Loucy (cell line): Measurements from ENCODE around the gene B4GALNT3.

ENCODE experiments used
- H2AFZ ChIP-seq: fragments of 200-600 bp; sonication (generic); 2 replicates; pipeline ENCODE4 v1.6.0; 2016; ENCODE audit warnings: antibody characterized with exemption, mild to moderate bottlenecking, low read length, moderate library complexity
- H3F3A ChIP-seq: fragments of 200-600 bp; 2 replicates; pipeline ENCODE4 v1.6.0; 2016; ENCODE audit warnings: antibody characterized with exemption, low read depth, mild to moderate bottlenecking
- H3K27me3 ChIP-seq: fragments of 200-600 bp; sonication (generic); 2 replicates; pipeline ENCODE4 v1.6.1; 2014; ENCODE audit warnings: low read length, mild to moderate bottlenecking; ENCODE audit not compliant: insufficient read depth, poor library complexity, severe bottlenecking
- H3K36me3 ChIP-seq: fragments of 200-600 bp; sonication (generic); 2 replicates; pipeline ENCODE4 v1.6.1; 2016; ENCODE audit warnings: low read length; ENCODE audit not compliant: insufficient read depth
- H3K4me1 ChIP-seq: fragments of 200-600 bp; sonication (generic); 2 replicates; pipeline ENCODE4 v1.5.1; 2014; ENCODE audit warnings: low read length, mild to moderate bottlenecking; ENCODE audit not compliant: insufficient read depth, poor library complexity, severe bottlenecking
- H3K4me2 ChIP-seq: fragments of 200-600 bp; sonication (generic); 2 replicates; pipeline ENCODE4 v1.6.0; 2014; ENCODE audit warnings: antibody characterized with exemption, low read length, low read depth, mild to moderate bottlenecking; ENCODE audit not compliant: poor library complexity, severe bottlenecking
- H3K4me3 ChIP-seq: fragments of 200-600 bp; sonication (generic); 2 replicates; pipeline ENCODE4 v1.5.1; 2014; ENCODE audit warnings: low read length, mild to moderate bottlenecking, mixed read lengths; ENCODE audit not compliant: poor library complexity, severe bottlenecking
- H3K79me2 ChIP-seq: fragments of 200-600 bp; sonication (generic); 2 replicates; pipeline ENCODE4 v1.6.1; 2014; ENCODE audit warnings: low read length; ENCODE audit not compliant: insufficient read depth
- H3K9ac ChIP-seq: fragments of 200-600 bp; sonication (generic); 2 replicates; pipeline ENCODE4 v1.6.0; 2014; ENCODE audit warnings: mild to moderate bottlenecking, low read depth, low read length, moderate library complexity; ENCODE audit not compliant: poor library complexity, severe bottlenecking
- H3K9me2 ChIP-seq: fragments of 200-600 bp; sonication (generic); replicated peaks from 2 replicates; pipeline ENCODE4 v1.6.1; 2016; ENCODE audit warnings: low read depth, low read length, mixed read lengths
- H3K9me3 ChIP-seq: fragments of 200-600 bp; sonication (generic); 2 replicates; pipeline ENCODE4 v1.6.1; 2014; ENCODE audit warnings: mild to moderate bottlenecking, antibody characterized with exemption, low read length, low read depth; ENCODE audit not compliant: insufficient read depth
- H4K20me1 ChIP-seq: fragments of 200-600 bp; sonication (generic); 2 replicates; pipeline ENCODE4 v1.6.0; 2014; ENCODE audit warnings: antibody characterized with exemption, low read length, mild to moderate bottlenecking; ENCODE audit not compliant: insufficient read depth, poor library complexity, severe bottlenecking
- CTCF ChIP-seq: fragments of 200-600 bp; sonication (generic); conservative IDR thresholded peaks from 2 replicates; pipeline ENCODE4 v1.5.1; 2014; ENCODE audit warnings: mild to moderate bottlenecking, antibody characterized with exemption, low read length
- EZH2phosphoT487 ChIP-seq: fragments of 200-600 bp; IDR thresholded peaks from 2 replicates; pipeline ENCODE4 v1.6.1; 2018; ENCODE audit warnings: antibody characterized with exemption, mild to moderate bottlenecking, moderate library complexity, borderline replicate concordance

The B4GALNT3 gene

GRCh38 chr12:550473-551260, 90.9 kb downstream of the B4GALNT3 start:
- Histone ChIP-seq H3K36me3 (no peaks in the 10 kb centered on the region), H3K9me2 (no peaks in the 10 kb centered on the region), H3F3A (no peaks in the 10 kb centered on the region), H2AFZ (no peak overlapping the region), H3K27me3 (no peaks in the 10 kb centered on the region), H3K9ac (no peak overlapping the region), H4K20me1 (no peaks in the 10 kb centered on the region), H3K4me2 (no peak overlapping the region), H3K79me2 (no peaks in the 10 kb centered on the region), H3K4me1 (peaks cover 40% of the 10 kb centered on the region), H3K9me3 (no peaks in the 10 kb centered on the region), H3K4me3 (no peak overlapping the region)
- no peak for TF ChIP-seq EZH2phosphoT487
- TF ChIP-seq CTCF, result no peak

GRCh38 chr12:552466-552865, 92.7 kb downstream of the B4GALNT3 start:
- H3F3A ChIP-seq, result no peaks in the 10 kb centered on the region
- no peaks in the 10 kb centered on the region for H3K9me2 ChIP-seq
- H3K4me2 ChIP-seq, result no peak overlapping the region
- no peaks in the 10 kb centered on the region for H3K9me3 ChIP-seq
- TF ChIP-seq CTCF, result no peak
- no peak for TF ChIP-seq EZH2phosphoT487
- no peaks in the 10 kb centered on the region for H3K27me3 ChIP-seq
- H3K79me2 ChIP-seq, result no peaks in the 10 kb centered on the region
- H3K4me3 ChIP-seq, result no peak overlapping the region
- H4K20me1 ChIP-seq, result no peaks in the 10 kb centered on the region
- H3K36me3 ChIP-seq, result no peaks in the 10 kb centered on the region
- no peak overlapping the region for H3K9ac ChIP-seq
- peaks cover 33% of the 10 kb centered on the region for H3K4me1 ChIP-seq
- H2AFZ ChIP-seq, result no peak overlapping the region

GRCh38 chr12:553216-554000, 93.7 kb downstream of the B4GALNT3 start:
- Histone ChIP-seq H3K36me3 (no peaks in the 10 kb centered on the region), H3K9me2 (no peaks in the 10 kb centered on the region), H3K4me2 (peak overlapping the region; percentile 1), H3K4me3 (no peak overlapping the region), H2AFZ (no peak overlapping the region), H3K9me3 (no peaks in the 10 kb centered on the region), H3K79me2 (no peaks in the 10 kb centered on the region), H3K4me1 (peaks cover 33% of the 10 kb centered on the region), H4K20me1 (no peaks in the 10 kb centered on the region), H3K27me3 (no peaks in the 10 kb centered on the region), H3K9ac (no peak overlapping the region), H3F3A (no peaks in the 10 kb centered on the region)
- TF ChIP-seq CTCF, result no peak
- no peak for TF ChIP-seq EZH2phosphoT487
